ENCODE data around the gene CYP27A1. TPM values are rescaled to one million over a fixed set of nuclear protein-coding genes. Genes with fewer than 3 reads are reported as not detected.

Gene CYP27A1
- polyA plus RNA-seq, 2 of the 4 experiments (the other 2 are of a cell fraction) = 0.13 to 0.14 TPM

- H3K27ac ChIP-seq = peak overlapping the region; percentile 1 to 81; a peak in 3 of 6 replicates
- 31% methylated on average over 1 of the region's 1 CpG for WGBS (ENCODE audit: missing lambda C conversion rate)
These were observed 76.1 kb downstream of the CYP27A1 start for GRCh38 chr2:218858138-218858445.

GRCh38 chr2:218858671-218859555 is 77.0 kb downstream of the CYP27A1 start:
- DNase-seq (ENCODE audit: low read depth in 1 of 2, low spot score in 1 of 2) (no peak), ATAC-seq (no peak), FAIRE-seq (no peak)
- Histone ChIP-seq H3K9me3 (no peaks in the 10 kb centered on the region), H3K4me1 (peaks cover 37% of the 10 kb centered on the region), H3K4me3 (peak overlapping the region; percentile 64), H3K4me2 (peak overlapping the region; percentile 100), H3K27ac (peak overlapping the region; percentile 45 to 81; a peak in 4 of 6 replicates)
- TF ChIP-seq ESRRA (IDR thresholded peaks at IDR 0.05; ENCODE audit: borderline replicate concordance, low read length) (no peak), PBX3 (IDR thresholded peaks at IDR 0.05) (no peak), CEBPB (IDR thresholded peaks at IDR 0.05) (no peak), ATOH8 (CRISPR knock-in tag; IDR thresholded peaks at IDR 0.05; ENCODE audit: low read depth) (no peak), HDAC2 (IDR thresholded peaks at IDR 0.05) (no peak), RAD21 (conservative IDR thresholded peaks at IDR 0.05 in 1 of 2, IDR thresholded peaks at IDR 0.05 in 1 of 2) (no peak), MAZ (IDR thresholded peaks at IDR 0.05; ENCODE audit: borderline replicate concordance, low read depth, low read length) (no peak), NR3C1 (IDR thresholded peaks at IDR 0.05) (no peak), HMGXB4 (CRISPR knock-in tag; IDR thresholded peaks at IDR 0.05; ENCODE audit: borderline replicate concordance) (no peak), CHD2 (IDR thresholded peaks at IDR 0.05; ENCODE audit: low read length, partially characterized antibody) (no peak)
- ChIA-PET POLR2A (no interaction called here), CTCF (interaction anchor here (0.5 to 8.0 kb wide), 9 partner anchors 11 to 601 kb away, joined by 3 to 70 read pairs (median 5); no protein-coding TSS in a partner anchor)
- WGBS (ENCODE audit: missing lambda C conversion rate) = 71% methylated on average over 46 of the region's 51 CpGs

More at GRCh38 chr2:218858138-218858445, 76.1 kb downstream of the CYP27A1 start:
- Histone ChIP-seq H3K4me2 (peak overlapping the region; percentile 100), H3K4me3 (no peak overlapping the region), H3K9me3 (no peaks in the 10 kb centered on the region), H3K4me1 (peaks cover 45% of the 10 kb centered on the region)
- no peak for TF ChIP-seq MAX (IDR thresholded peaks at IDR 0.05)
- TF ChIP-seq MAFK (IDR thresholded peaks at IDR 0.05; ENCODE audit: partially characterized antibody) = no peak
- no peak for TF ChIP-seq TFCP2L1 (CRISPR knock-in tag; IDR thresholded peaks at IDR 0.05)
- no peak for TF ChIP-seq RCOR1 (IDR thresholded peaks at IDR 0.05; ENCODE audit: low read depth, low read length)
- no peak for TF ChIP-seq MAZ (IDR thresholded peaks at IDR 0.05; ENCODE audit: borderline replicate concordance, low read depth, low read length)
- no peak for TF ChIP-seq NPAS2 (CRISPR knock-in tag; IDR thresholded peaks at IDR 0.05; ENCODE audit: borderline replicate concordance)
- no peak for TF ChIP-seq HMGXB4 (CRISPR knock-in tag; IDR thresholded peaks at IDR 0.05; ENCODE audit: borderline replicate concordance)
- no peak for TF ChIP-seq CEBPB (IDR thresholded peaks at IDR 0.05)
- no peak for TF ChIP-seq RNF2 (IDR thresholded peaks at IDR 0.05; ENCODE audit: borderline replicate concordance, low read depth)
- no peak for TF ChIP-seq REST (IDR thresholded peaks at IDR 0.05)
- DNase-seq (ENCODE audit: low read depth in 1 of 2, low spot score in 1 of 2) (no peak), FAIRE-seq (no peak), ATAC-seq (peak in 1 of 2 experiments; percentile 44; a peak in 3 of 6 replicates)
- ChIA-PET CTCF (interaction anchor here (0.5 to 8.0 kb wide), 8 partner anchors 10 to 600 kb away, joined by 3 to 70 read pairs (median 4); no protein-coding TSS in a partner anchor), POLR2A (no interaction called here)
